ENCODE measurements around the gene SEMA5A.

GRCh38 chr5:9544056-9544455 is 1.8 kb downstream of the SEMA5A start:
- TF ChIP-seq SP1 (CRISPR knock-in tag; conservative IDR thresholded peaks at IDR 0.05) (no peak), ATF3 (CRISPR knock-in tag; conservative IDR thresholded peaks at IDR 0.05) (no peak), TEAD4 (CRISPR knock-in tag; IDR thresholded peaks at IDR 0.05) (no peak), NFATC4 (CRISPR knock-in tag; IDR thresholded peaks at IDR 0.05) (no peak), E2F1 (CRISPR knock-in tag; IDR thresholded peaks at IDR 0.05) (no peak), RELA (CRISPR knock-in tag; IDR thresholded peaks at IDR 0.05; ENCODE audit: borderline replicate concordance) (no peak), SMAD3 (CRISPR knock-in tag; IDR thresholded peaks at IDR 0.05; ENCODE audit: borderline replicate concordance) (no peak), NR2C2 (CRISPR knock-in tag; IDR thresholded peaks at IDR 0.05) (no peak)
- TF ChIP-seq, protein P1, sequence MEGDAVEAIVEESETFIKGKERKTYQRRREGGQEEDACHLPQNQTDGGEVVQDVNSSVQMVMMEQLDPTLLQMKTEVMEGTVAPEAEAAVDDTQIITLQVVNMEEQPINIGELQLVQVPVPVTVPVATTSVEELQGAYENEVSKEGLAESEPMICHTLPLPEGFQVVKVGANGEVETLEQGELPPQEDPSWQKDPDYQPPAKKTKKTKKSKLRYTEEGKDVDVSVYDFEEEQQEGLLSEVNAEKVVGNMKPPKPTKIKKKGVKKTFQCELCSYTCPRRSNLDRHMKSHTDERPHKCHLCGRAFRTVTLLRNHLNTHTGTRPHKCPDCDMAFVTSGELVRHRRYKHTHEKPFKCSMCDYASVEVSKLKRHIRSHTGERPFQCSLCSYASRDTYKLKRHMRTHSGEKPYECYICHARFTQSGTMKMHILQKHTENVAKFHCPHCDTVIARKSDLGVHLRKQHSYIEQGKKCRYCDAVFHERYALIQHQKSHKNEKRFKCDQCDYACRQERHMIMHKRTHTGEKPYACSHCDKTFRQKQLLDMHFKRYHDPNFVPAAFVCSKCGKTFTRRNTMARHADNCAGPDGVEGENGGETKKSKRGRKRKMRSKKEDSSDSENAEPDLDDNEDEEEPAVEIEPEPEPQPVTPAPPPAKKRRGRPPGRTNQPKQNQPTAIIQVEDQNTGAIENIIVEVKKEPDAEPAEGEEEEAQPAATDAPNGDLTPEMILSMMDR (IDR thresholded peaks at IDR 0.05), result no peak

Measured in WTC11 (cell line).